ENCODE measurements around the gene CREG2. TPM values are rescaled to one million over a fixed set of nuclear protein-coding genes. Genes with fewer than 3 reads are reported as not detected.

CREG2 gene
- total and polyA plus RNA-seq, 7 donors, result 0.04 to 0.34 (median 0.10) TPM; not detected in 3

- ATAC-seq, result no peak
- intact Hi-C loops (cut with DNase I), result no loop called here
- Histone ChIP-seq H3K27ac (no peak overlapping the region), H3K36me3 (ENCODE audit: insufficient read depth in 1 of 2, low read depth in 1 of 2) (no peaks in the 10 kb centered on the region), H3K4me1 (no peaks in the 10 kb centered on the region), H3K4me3 (no peak overlapping the region), H3K9me3 (no peaks in the 10 kb centered on the region), H3K27me3 (ENCODE audit: insufficient read depth in 3 of 3, low read length in 2 of 3) (no peaks in the 10 kb centered on the region)
- TF ChIP-seq CTCF (IDR thresholded peaks at IDR 0.05), result no peak
- 90 to 96% (median 93%) methylated on average over 7 of the region's 7 CpGs for WGBS, 3 donors
- no peak for DNase-seq
Observed at GRCh38 chr2:101359410-101359954, 27.8 kb downstream of the CREG2 start.

GRCh38 chr2:101357376-101357775 lies 29.9 kb downstream of the CREG2 start:
- DNase-seq (no peak), ATAC-seq (no peak)
- Histone ChIP-seq H3K27ac (no peak overlapping the region), H3K9me3 (no peaks in the 10 kb centered on the region), H3K27me3 (ENCODE audit: insufficient read depth in 3 of 3, low read length in 2 of 3) (no peaks in the 10 kb centered on the region), H3K4me1 (no peaks in the 10 kb centered on the region), H3K4me3 (no peak overlapping the region), H3K36me3 (ENCODE audit: insufficient read depth in 1 of 2, low read depth in 1 of 2) (no peaks in the 10 kb centered on the region)
- TF ChIP-seq CTCF (IDR thresholded peaks at IDR 0.05), result no peak
- intact Hi-C loops (cut with DNase I), result no loop called here

- H3K36me3 ChIP-seq (ENCODE audit: insufficient read depth in 1 of 2, low read depth in 1 of 2), result no peaks in the 10 kb centered on the region
- no peak for TF ChIP-seq CTCF (IDR thresholded peaks at IDR 0.05)
- no peaks in the 10 kb centered on the region for H3K27me3 ChIP-seq (ENCODE audit: insufficient read depth in 3 of 3, low read length in 2 of 3)
- H3K4me3 ChIP-seq, result no peak overlapping the region
- DNase-seq (no peak), ATAC-seq (no peak)
- H3K27ac ChIP-seq, result no peak overlapping the region
- WGBS, 3 donors, result 41 to 63% (median 56%) methylated on average over 2 of the region's 2 CpGs
- H3K4me1 ChIP-seq, result no peaks in the 10 kb centered on the region
- intact Hi-C loops (cut with DNase I), result no loop called here
- no peaks in the 10 kb centered on the region for H3K9me3 ChIP-seq
Observed at GRCh38 chr2:101356521-101356920, 30.8 kb downstream of the CREG2 start.

GRCh38 chr2:101356055-101356454 lies 31.2 kb downstream of the CREG2 start:
- H3K36me3 ChIP-seq (ENCODE audit: insufficient read depth in 1 of 2, low read depth in 1 of 2), result no peaks in the 10 kb centered on the region
- ATAC-seq (no peak), DNase-seq (no peak)
- 36 to 59% (median 45%) methylated on average over 6 of the region's 6 CpGs for WGBS, 3 donors
- intact Hi-C loops (cut with DNase I), result no loop called here
- TF ChIP-seq CTCF (IDR thresholded peaks at IDR 0.05), result no peak
- H3K9me3 ChIP-seq, result no peaks in the 10 kb centered on the region
- H3K27ac ChIP-seq, result no peak overlapping the region
- H3K4me1 ChIP-seq, result no peaks in the 10 kb centered on the region
- H3K4me3 ChIP-seq, result no peak overlapping the region
- H3K27me3 ChIP-seq (ENCODE audit: insufficient read depth in 3 of 3, low read length in 2 of 3), result no peaks in the 10 kb centered on the region

- Histone ChIP-seq H3K27me3 (ENCODE audit: insufficient read depth in 3 of 3, low read length in 2 of 3) (no peaks in the 10 kb centered on the region), H3K4me1 (no peaks in the 10 kb centered on the region), H3K27ac (no peak overlapping the region), H3K9me3 (no peaks in the 10 kb centered on the region), H3K4me3 (no peak overlapping the region), H3K36me3 (ENCODE audit: insufficient read depth in 1 of 2, low read depth in 1 of 2) (no peaks in the 10 kb centered on the region)
- TF ChIP-seq CTCF (IDR thresholded peaks at IDR 0.05), result no peak
- intact Hi-C loops (cut with DNase I), result no loop called here
- WGBS, 3 donors, result 85 to 89% (median 85%) methylated on average over 10 of the region's 10 CpGs
- ATAC-seq (no peak), DNase-seq (no peak)
Observed at GRCh38 chr2:101355401-101356054, 31.8 kb downstream of the CREG2 start.
